Kidney capillary endothelial cell (primary cell): ENCODE measurements around the gene MED15.
"Not testable (repeated sequence)": the region's sequence is repeated elsewhere in the genome, so short reads cannot be mapped to it uniquely, and the experiment has no call there.

Source experiments
- DNase-seq: peaks from one replicate; pipeline ENCODE4 v3.0.0-alpha.2; 2018; ENCODE audit warnings: low spot score

The MED15 gene

GRCh38 chr22:20584029-20584871, 76.8 kb downstream of the MED15 start:
- DNase-seq = no peak

- no peak for DNase-seq
These were observed 77.6 kb downstream of the MED15 start for GRCh38 chr22:20584872-20585638.

GRCh38 chr22:20585639-20586402, 78.4 kb downstream of the MED15 start:
- no peak for DNase-seq

DNA sequence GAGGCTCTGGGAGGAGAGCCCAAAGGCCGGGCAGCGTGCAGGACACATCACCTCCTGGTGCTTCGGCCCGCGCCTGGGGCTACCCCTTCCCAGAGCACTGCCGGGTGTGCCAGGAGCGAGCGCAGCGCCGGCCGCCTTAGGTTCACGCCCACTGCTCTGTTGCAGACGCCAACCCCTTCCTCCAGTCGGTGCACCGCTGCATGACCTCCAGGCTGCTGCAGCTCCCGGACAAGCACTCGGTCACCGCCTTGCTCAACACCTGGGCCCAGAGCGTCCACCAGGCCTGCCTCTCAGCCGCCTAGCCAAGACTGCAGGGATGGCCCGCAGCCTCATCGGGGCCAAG, 79.0 kb downstream of the MED15 start:
- DNase-seq = no peak

DNA sequence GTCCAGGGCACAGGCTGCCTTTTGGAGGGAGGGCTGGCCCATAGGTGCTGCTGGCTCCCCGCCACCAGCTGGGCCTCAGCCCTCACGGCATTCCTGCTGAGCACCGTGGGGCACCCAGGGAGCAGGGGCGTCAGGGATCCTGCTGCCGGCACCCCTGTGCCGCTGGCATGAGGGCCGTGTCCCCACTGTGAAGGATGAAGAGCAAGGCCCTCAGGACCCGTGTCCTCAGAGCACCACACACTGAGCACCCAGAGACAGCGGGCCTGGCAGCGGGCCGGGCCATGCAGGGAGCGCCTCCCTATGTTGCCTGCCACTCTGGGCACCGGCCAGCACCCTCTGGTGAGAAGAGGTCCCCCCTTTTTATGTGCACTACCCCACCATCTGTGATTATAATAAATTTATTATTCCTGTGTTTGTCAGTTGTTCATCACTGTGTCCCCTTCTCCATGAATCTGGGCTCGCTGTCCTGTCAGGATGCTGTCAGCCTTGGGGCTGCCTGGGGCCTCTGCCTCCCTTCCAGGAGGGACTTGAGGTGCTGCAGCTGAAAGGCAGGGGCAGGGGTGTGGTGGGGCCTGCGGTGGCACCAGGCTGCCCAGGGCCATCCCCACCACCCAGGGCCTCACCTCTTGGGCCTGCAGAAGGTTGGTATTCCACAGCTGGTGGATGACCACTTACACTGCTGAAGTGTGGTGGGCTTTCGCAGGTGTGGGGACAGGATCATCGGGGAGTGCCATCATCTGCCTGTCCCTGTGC, 80.0 kb downstream of the MED15 start:
- no peak for DNase-seq

DNA sequence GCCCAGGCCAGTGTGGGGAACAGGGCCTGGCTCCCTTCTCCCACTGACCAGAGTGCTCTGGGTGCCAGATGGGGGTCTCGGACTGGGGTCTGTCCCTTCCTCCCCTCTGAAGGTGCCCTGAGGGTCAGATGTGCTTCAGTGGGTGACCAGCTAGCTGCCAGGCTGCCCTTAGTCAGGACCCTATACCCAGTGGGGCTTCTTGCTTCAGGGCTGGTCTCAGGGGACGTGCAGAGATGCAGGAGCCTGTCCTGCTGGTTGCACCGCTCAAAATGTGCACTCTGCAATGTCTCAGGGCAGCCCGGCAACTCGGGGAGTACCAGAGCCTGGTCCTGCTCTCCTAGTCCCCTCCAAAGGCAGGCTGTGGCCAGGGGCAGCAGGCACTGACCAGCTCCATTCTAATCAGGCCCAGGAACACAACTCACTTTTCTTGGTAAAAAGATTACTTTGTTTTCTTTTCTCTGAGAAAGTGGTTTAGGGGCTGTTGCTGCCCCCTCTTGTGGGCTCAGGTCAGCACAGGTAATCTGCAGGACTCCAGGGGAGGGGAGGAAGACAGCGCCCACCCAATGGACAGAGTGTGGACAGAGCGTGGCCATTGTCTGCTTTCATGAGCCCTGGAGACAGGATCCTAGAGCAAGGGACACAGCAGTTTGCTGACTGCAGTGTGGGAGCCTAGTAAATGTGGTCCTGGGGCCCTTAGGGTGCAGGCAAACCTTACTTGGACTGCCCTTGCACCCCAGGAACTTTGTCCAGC, 80.9 kb downstream of the MED15 start:
- DNase-seq = no peak

GRCh38 chr22:20588843-20589581, 81.6 kb downstream of the MED15 start:
- DNase-seq = no peak

- no peak for DNase-seq
These were observed 82.4 kb downstream of the MED15 start for GRCh38 chr22:20589614-20590476.

DNA sequence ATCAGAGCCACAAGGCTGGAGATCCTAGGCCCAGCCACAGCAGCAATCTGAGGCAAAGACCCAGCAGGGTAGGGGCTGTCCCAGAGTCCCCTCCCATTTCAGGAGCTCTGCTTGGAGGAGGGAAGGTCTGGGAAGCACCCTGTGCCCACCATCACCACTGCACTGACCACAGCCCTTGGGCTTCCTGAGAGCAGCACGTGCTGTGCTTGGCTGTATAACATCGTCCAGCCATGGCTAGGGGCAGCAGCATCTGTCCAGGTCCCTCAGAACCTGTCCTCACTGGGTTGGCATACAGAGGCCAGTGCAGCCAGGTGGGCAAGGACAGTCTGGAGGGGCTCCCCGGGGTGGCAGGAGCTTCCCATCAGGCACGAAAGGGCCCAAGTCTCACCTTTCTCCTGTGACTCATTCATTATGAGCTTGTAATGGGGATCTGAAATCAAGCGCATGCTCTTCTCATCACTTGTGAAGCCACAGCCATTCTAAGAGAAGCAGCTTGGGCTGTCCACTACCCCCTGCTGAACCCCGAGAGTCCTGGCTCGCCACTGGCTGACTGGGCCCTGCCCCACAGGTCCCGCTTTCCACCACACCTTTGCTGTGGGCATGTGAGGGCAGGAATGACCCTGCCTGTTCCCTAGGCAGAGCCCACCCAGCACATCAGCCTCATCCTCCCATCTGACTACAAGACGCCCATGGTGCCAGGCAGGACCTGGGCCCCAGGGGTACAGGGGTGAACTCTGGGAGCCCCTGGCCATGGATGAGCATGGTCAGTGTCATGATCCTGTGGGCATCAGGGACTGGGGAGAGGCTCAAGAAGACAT, 83.3 kb downstream of the MED15 start:
- no peak for DNase-seq

DNA sequence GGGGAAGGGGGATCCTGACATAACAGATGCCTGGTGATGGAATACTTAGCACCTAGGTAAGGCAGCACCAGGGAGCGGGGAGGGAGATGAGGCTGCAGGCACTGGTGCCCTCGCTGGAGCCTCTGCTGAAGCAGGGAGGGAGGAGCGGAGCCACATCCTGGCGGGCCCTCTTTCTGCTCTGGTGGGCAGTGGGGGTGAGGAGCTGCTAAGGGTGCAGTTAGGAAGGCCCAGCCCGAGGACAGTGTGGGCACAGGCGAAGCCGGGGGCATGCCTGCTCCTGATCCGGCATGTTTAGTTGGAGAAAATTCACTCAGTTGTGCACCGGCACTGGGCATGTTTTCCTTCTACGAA, 83.9 kb downstream of the MED15 start:
- DNase-seq = no peak

DNA sequence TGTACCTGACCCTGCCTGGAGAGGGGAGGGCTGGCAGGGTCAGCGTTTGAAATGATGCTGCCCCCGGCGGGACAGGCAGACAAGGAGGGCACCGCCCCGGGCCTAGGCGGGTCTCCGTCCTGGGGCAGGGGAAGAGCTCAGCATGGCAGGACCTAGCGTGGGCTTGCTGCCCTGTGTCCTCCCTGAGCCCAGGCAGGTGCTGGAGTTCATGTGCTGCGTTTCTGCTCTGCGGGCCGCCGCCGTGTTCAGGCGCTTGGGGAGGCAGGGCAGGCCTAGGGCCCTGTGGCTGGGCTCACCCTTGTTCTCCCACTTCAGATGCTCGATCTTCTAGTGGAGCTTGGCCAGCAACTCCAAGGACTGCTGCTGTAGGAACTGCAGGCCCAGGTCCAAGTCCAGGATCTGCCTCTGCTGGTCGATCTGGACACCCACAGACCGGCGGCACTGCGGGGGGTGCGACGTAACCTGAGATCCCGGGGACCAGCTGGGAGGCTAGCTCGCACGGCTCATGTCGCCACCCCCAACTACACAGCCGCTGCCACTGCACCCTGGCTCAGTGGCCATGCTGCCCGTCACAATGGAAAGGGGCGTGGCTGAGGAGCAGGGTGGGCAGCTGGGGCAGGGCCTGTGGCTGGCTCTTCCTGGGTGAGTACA, 84.4 kb downstream of the MED15 start:
- DNase-seq = no peak

- DNase-seq = not testable (repeated sequence)
These were observed 86.6 kb downstream of the MED15 start for GRCh38 chr22:20594038-20594437.

- DNase-seq = not testable (repeated sequence)
These were observed 87.1 kb downstream of the MED15 start for GRCh38 chr22:20594486-20594885.

GRCh38 chr22:20595461-20595860, 88.1 kb downstream of the MED15 start:
- DNase-seq = no peak

- DNase-seq = no peak
These were observed 91.7 kb downstream of the MED15 start for GRCh38 chr22:20599117-20599516.

DNA sequence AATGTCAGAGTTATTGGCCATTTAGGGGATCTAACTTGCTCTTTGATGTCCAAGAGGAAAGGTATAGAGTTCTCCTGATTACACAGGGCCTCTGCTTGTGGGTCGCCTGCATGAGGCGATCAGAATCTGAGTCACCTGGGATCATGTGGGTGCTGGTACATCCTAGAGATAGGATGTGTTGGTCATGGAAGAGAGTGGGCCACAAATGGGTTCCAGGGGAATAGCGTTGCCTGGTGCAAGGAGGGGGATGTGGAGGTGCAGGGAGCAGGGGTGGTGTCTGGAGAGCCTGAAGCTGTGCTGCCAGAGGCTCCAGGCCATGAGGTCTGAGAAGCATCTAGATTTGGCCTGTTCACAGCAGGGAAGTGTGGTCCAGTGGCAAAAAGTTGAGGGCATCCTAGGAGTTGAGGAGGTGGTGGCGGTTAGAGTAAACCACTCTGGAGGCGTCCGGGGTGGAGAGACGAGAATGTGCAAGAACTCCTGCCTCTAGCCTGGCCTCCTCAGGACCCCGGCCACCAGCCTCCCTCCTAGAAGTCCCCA, 92.8 kb downstream of the MED15 start:
- DNase-seq = no peak

DNA sequence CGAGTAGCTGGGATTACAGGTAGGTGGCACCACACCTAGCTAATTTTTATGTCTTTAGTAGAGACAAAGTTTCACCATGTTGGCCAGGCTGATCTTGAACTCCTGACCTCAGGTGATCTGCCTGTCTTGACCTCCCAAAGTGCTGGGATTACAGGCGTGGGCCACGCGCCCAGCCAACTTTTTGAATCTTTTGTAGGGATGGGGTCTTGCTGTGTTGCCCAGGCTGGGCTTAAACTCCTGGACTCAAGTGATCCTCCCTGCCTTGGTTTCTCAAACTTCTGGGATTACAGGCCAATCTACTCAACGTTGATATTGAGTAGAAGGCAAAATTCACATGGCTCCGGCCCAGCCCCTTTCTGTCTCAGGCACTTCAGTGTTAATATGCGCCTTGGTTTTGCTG, 93.9 kb downstream of the MED15 start:
- no peak for DNase-seq

DNA sequence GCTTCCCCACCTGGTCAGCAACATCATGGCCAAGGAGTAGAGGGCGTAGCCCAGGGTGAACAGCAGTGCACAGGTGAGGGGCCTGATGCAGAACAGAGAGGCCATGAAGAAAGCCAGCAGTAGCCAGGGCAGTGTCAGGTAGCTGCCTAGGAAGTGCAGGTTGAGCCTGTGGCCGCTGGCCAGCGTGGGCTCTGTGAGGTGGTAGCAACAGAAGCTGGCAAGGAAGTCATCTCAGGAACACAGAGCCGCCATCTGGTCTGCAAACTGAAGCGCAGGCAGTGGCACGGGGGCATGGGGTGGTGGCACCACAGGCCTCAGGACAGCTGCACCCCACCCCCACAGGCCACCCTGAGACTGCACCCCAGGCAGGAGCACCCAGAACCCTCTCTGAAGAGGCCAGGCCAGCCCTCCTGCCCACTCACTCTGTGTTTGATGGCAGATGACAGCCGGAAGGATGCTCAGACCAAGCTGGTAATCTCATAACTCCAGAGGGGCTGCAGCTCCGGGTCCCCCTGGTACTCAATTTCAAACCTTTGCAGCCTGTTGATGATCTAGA, 95.3 kb downstream of the MED15 start:
- DNase-seq = no peak
